Left ventricle myocardium inferior (tissue), 1 donor: ENCODE measurements around the gene TMEM87A. TPM values are rescaled to one million over a fixed set of nuclear protein-coding genes. Genes with fewer than 3 reads are reported as not detected.

Experiments used
- DNase-seq: peaks from one replicate; pipeline ENCODE4 v3.0.0-alpha.2; 2020
- H3K27ac ChIP-seq: fragments of 200-600 bp; replicated peaks from 2 replicates; pipeline ENCODE4 v1.8.0; 2021
- H3K27me3 ChIP-seq: fragments of 200-600 bp; 2 replicates; pipeline ENCODE4 v1.8.0; 2021; ENCODE audit warnings: low read depth
- H3K36me3 ChIP-seq: fragments of 200-600 bp; 2 replicates; pipeline ENCODE4 v1.8.0; 2021
- H3K4me1 ChIP-seq: fragments of 200-600 bp; 2 replicates; pipeline ENCODE4 v1.8.0; 2021
- H3K4me3 ChIP-seq: fragments of 200-600 bp; 2 replicates; pipeline ENCODE4 v1.8.0; 2021; ENCODE audit warnings: mild to moderate bottlenecking, moderate library complexity
- H3K9me3 ChIP-seq: fragments of 200-600 bp; replicated peaks from 2 replicates; pipeline ENCODE4 v1.8.0; 2021
- intact Hi-C: fragments of 100-400 bp; cut with micrococcal nuclease; formaldehyde crosslinking; loops from one replicate; pipeline ENCODE4 v1.11.0; 2022
- total RNA-seq: library from RNA; stranded (reverse); fragmentation: NEBNext Ultra II Directional; extraction: Animal tissue kit (Norgen Biotek cat#: 25700); gene quantifications from one replicate; pipeline ENCODE4 v1.2.1, GENCODE V29; 2021
- TF ChIP-seq, protein P1 (sequence below): fragments of 200-600 bp; IDR thresholded peaks from 2 replicates; pipeline ENCODE4 v1.8.0; 2021; ENCODE audit warnings: antibody characterized with exemption, mild to moderate bottlenecking, borderline replicate concordance
- donor health status: DM: no; HTN: yes; CAD: no; lungs with severe emphysema.

TMEM87A gene
- total RNA-seq, 1 donor from 2014 or later, result 16.4 TPM

DNA sequence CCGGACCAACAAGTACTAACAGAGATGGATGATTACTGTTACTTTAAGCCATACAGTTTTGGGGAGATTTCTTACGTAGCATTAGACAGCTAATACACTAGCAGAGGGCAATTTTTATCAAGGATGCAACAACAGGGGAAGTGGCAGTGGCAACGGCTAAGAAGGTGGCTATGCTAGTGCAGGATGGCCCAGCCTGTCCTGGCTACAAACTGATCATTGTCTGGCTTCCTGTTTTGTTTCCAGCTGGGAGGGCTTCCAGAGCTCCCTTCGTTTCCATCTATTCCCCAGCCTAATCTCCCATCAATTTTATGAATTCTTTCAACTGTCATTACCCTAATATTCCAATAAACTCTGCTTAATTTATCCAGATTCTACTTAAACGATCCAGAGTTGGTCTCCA is 100.8 kb downstream of the TMEM87A start:
- peaks cover 89% of the 10 kb centered on the region for H3K36me3 ChIP-seq
- TF ChIP-seq, protein P1, sequence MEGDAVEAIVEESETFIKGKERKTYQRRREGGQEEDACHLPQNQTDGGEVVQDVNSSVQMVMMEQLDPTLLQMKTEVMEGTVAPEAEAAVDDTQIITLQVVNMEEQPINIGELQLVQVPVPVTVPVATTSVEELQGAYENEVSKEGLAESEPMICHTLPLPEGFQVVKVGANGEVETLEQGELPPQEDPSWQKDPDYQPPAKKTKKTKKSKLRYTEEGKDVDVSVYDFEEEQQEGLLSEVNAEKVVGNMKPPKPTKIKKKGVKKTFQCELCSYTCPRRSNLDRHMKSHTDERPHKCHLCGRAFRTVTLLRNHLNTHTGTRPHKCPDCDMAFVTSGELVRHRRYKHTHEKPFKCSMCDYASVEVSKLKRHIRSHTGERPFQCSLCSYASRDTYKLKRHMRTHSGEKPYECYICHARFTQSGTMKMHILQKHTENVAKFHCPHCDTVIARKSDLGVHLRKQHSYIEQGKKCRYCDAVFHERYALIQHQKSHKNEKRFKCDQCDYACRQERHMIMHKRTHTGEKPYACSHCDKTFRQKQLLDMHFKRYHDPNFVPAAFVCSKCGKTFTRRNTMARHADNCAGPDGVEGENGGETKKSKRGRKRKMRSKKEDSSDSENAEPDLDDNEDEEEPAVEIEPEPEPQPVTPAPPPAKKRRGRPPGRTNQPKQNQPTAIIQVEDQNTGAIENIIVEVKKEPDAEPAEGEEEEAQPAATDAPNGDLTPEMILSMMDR, result no peak
- H3K27me3 ChIP-seq, result no peaks in the 10 kb centered on the region
- intact Hi-C loops, result no loop called here
- no peak overlapping the region for H3K4me3 ChIP-seq
- peak overlapping the region; percentile 54 for H3K27ac ChIP-seq
- H3K4me1 ChIP-seq, result peaks cover 36% of the 10 kb centered on the region
- DNase-seq, result no peak
- H3K9me3 ChIP-seq, result no peaks in the 10 kb centered on the region

DNA sequence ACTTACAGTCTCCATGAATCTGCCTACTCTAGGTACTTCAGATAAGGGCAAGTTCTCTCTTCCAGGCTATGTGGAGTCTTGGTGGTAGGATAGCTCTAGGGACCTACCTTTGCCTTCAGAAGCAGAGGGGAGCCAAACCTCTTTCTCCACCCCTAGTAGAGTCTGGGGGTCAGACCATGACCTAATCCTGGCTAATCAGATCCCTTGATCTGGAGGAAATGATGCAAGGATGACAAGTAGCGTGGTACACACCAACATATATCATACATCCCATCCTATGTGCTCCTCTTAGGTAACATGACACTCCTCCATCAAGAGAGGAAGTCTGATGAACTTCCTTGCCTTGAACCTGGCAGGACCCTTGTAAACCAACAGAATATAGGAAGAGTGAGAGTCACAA is 101.4 kb downstream of the TMEM87A start:
- intact Hi-C loops, result no loop called here
- H3K27ac ChIP-seq, result peak overlapping the region; percentile 54
- TF ChIP-seq, protein P1, result no peak
- H3K4me3 ChIP-seq, result no peak overlapping the region
- no peaks in the 10 kb centered on the region for H3K27me3 ChIP-seq
- H3K36me3 ChIP-seq, result peaks cover 89% of the 10 kb centered on the region
- no peaks in the 10 kb centered on the region for H3K9me3 ChIP-seq
- no peak for DNase-seq
- H3K4me1 ChIP-seq, result peaks cover 36% of the 10 kb centered on the region

DNA sequence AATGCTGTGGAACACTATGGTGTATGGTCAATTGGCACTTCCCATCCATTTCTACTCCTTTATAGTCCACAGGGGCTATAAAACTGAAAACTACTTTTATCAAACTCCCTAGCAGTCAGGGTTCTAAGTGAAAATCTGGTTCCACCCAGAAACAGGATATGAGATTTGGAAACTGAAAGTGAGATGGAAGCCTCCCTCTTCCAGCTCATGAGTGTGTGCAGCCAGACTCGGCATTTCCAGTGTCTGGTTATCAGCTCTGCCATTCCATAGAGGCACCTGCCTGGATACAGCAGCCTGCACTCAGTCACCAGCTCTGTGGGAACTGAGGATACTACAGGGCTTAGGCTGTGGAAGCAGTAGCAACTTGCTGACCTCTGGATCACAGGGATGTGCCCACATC is 102.1 kb downstream of the TMEM87A start:
- peaks cover 36% of the 10 kb centered on the region for H3K4me1 ChIP-seq
- intact Hi-C loops, result no loop called here
- no peak for DNase-seq
- H3K36me3 ChIP-seq, result peaks cover 93% of the 10 kb centered on the region
- TF ChIP-seq, protein P1, result no peak
- H3K27ac ChIP-seq, result peak overlapping the region; percentile 54
- H3K9me3 ChIP-seq, result no peaks in the 10 kb centered on the region
- H3K4me3 ChIP-seq, result no peak overlapping the region
- H3K27me3 ChIP-seq, result no peaks in the 10 kb centered on the region

DNA sequence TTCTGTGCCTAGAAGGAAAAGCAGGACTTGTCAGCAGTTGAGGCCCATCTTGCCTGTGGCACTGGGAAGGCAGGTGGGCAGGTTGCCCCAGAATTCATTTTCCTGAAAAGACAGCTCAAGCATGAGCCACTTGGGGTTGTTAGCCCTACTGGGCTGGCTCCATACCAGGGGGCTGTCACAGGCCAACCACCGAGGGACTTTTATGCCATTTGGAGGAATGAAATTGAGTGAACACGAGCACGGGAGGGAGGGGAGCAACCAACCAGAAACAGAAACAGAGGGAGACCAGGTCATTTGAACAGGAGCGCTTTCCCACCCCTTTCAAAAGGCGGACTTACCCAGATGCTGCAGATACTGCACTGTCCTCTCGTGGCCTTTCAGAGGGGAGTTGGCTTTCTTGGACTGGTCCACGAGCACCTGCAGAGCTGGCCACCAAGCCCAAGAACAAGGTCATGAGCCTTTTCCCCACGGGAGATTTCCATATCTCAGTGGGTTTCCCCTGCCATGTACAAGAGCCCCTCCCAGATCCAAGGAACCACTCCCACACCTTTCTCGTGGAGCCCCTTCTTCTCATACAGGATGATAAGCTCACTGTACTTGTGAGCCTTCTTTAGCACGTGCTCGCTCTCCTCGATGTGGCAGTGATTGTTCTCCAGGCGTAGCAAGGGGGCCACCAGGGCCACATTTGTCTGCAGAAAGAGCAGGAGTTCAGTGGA is 106.8 kb downstream of the TMEM87A start:
- TF ChIP-seq, protein P1, result no peak
- Histone ChIP-seq H3K9me3 (no peaks in the 10 kb centered on the region), H3K4me3 (no peak overlapping the region), H3K36me3 (peaks cover 96% of the 10 kb centered on the region), H3K27me3 (no peaks in the 10 kb centered on the region), H3K27ac (no peak overlapping the region), H3K4me1 (peaks cover 8% of the 10 kb centered on the region)
- intact Hi-C loops, result no loop called here
- DNase-seq, result no peak

DNA sequence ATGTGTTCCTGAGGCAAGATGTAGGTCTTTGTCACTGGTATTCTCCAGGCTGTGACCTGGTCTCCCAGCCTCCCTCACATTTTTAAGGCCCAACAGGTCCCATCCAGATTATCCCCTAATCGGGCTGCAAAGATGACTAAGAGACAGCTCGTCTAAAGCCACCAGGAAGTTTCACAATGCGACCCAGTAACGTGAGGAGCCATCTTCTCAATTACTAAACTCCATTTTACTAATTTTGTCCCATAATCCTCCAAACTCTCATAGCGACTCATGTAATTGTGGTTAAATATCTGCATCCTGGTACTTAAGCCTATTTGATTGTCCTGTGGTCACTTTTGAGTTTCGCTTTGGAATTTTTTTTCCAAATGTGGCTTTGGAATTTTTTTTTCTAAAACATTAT is 108.1 kb downstream of the TMEM87A start:
- Histone ChIP-seq H3K4me1 (peaks cover 1% of the 10 kb centered on the region), H3K36me3 (peaks cover 96% of the 10 kb centered on the region), H3K4me3 (no peak overlapping the region), H3K27ac (no peak overlapping the region), H3K9me3 (no peaks in the 10 kb centered on the region), H3K27me3 (no peaks in the 10 kb centered on the region)
- DNase-seq, result no peak
- TF ChIP-seq, protein P1, result no peak
- intact Hi-C loops, result no loop called here
